SU-DHL-6 (cell line): ENCODE data around the gene ZNF454.

Source experiments
- H2AFZ ChIP-seq: fragments of 200-600 bp; sonication (generic); 2 replicates; pipeline ENCODE4 v1.6.1; 2014; ENCODE audit warnings: low read depth, mild to moderate bottlenecking, moderate library complexity, mixed read lengths, antibody characterized with exemption, low read length; ENCODE audit not compliant: severe bottlenecking
- H3F3A ChIP-seq: fragments of 200-600 bp; shearing (Covaris generic); 2 replicates; pipeline ENCODE4 v1.6.0; 2016; ENCODE audit warnings: antibody characterized with exemption, mild to moderate bottlenecking; ENCODE audit not compliant: insufficient read depth
- H3K27ac ChIP-seq: fragments of 200-600 bp; sonication (generic); 2 replicates; pipeline ENCODE4 v1.5.1; 2016; ENCODE audit warnings: low read depth, mild to moderate bottlenecking, low read length, moderate library complexity, mixed read lengths
- H3K27me3 ChIP-seq: fragments of 200-600 bp; sonication (generic), shearing (Covaris generic); 2 replicates; pipeline ENCODE4 v1.6.0; 2014; ENCODE audit warnings: mild to moderate bottlenecking, low read length
- H3K36me3 ChIP-seq: fragments of 200-600 bp; sonication (generic); 2 replicates; pipeline ENCODE4 v1.6.1; 2014; ENCODE audit warnings: mild to moderate bottlenecking, low read length, mixed read lengths
- H3K4me2 ChIP-seq: fragments of 300-600, 200-600 bp; shearing (Covaris generic), sonication (generic); 2 replicates; pipeline ENCODE4 v1.6.0; 2014; ENCODE audit warnings: low read length, low read depth, mild to moderate bottlenecking; ENCODE audit not compliant: poor library complexity, severe bottlenecking
- H3K4me3 ChIP-seq: fragments of 200-600 bp; sonication (generic); 2 replicates; pipeline ENCODE4 v1.5.1; 2014; ENCODE audit warnings: antibody characterized with exemption, low read length, mild to moderate bottlenecking, mixed read lengths; ENCODE audit not compliant: insufficient read depth, poor library complexity, severe bottlenecking
- H3K79me2 ChIP-seq: fragments of 200-600 bp; sonication (generic); 2 replicates; pipeline ENCODE4 v1.6.1; 2014; ENCODE audit warnings: mild to moderate bottlenecking, low read length, moderate library complexity; ENCODE audit not compliant: insufficient read depth
- H3K9ac ChIP-seq: fragments of 200-600 bp; sonication (generic); 2 replicates; pipeline ENCODE4 v1.7.0; 2014; ENCODE audit warnings: mild to moderate bottlenecking, low read length
- H3K9me2 ChIP-seq: fragments of 200-600 bp; sonication (generic); replicated peaks from 2 replicates; pipeline ENCODE4 v1.6.1; 2014; ENCODE audit warnings: low read length; ENCODE audit not compliant: insufficient read depth
- H3K9me3 ChIP-seq: fragments of 200-600 bp; sonication (generic); 2 replicates; pipeline ENCODE4 v1.6.1; 2014; ENCODE audit warnings: low read length, mixed read lengths; ENCODE audit not compliant: insufficient read depth
- H4K20me1 ChIP-seq: fragments of 200-600 bp; sonication (generic); 2 replicates; pipeline ENCODE4 v1.6.1; 2014; ENCODE audit warnings: low read depth, mild to moderate bottlenecking, antibody characterized with exemption, low read length, moderate library complexity, mixed read lengths
- EZH2phosphoT487 ChIP-seq: fragments of 200-600 bp; sonication (generic), shearing (Covaris generic); conservative IDR thresholded peaks from 2 replicates; pipeline ENCODE4 v1.6.1; 2018; ENCODE audit warnings: mild to moderate bottlenecking, antibody characterized with exemption, low read length, moderate library complexity, mixed read lengths
- TF ChIP-seq, protein P1 (sequence below): fragments of 200-600 bp; sonication (generic); IDR thresholded peaks from one replicate; pipeline ENCODE4 v1.5.1; 2017; ENCODE audit warnings: antibody characterized with exemption, mild to moderate bottlenecking, low read length, moderate library complexity; ENCODE audit not compliant: insufficient read depth, poor library complexity, severe bottlenecking

The ZNF454 gene

DNA sequence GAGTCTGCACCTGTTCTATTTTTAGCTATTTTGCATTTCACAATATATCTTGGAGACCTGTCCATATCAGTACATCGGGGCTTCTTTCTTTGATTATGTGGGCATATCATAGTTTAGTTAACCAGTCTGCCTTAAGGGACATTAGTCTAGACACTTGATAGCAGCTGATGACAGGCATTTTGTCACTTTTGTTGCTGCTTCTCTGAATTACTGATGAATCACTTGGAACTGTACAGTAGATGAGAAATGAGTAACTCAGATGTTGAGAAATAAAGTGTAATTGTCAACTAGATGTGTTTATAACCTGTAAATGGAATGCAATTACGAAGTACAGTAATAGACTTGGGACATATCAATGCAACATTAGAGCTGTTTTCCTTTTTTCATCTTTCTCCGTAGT, 38.1 kb upstream of the ZNF454 start:
- H3K4me3 ChIP-seq, result no peak overlapping the region
- H3K4me2 ChIP-seq, result no peak overlapping the region
- H3K27me3 ChIP-seq, result no peaks in the 10 kb centered on the region
- H3F3A ChIP-seq, result no peaks in the 10 kb centered on the region
- H3K79me2 ChIP-seq, result no peaks in the 10 kb centered on the region
- H3K9me3 ChIP-seq, result no peaks in the 10 kb centered on the region
- no peaks in the 10 kb centered on the region for H3K9me2 ChIP-seq
- H3K36me3 ChIP-seq, result no peaks in the 10 kb centered on the region
- H3K9ac ChIP-seq, result no peak overlapping the region
- no peak overlapping the region for H2AFZ ChIP-seq
- H4K20me1 ChIP-seq, result no peaks in the 10 kb centered on the region
- no peak overlapping the region for H3K27ac ChIP-seq
- no peak for TF ChIP-seq EZH2phosphoT487
- TF ChIP-seq, protein P1, sequence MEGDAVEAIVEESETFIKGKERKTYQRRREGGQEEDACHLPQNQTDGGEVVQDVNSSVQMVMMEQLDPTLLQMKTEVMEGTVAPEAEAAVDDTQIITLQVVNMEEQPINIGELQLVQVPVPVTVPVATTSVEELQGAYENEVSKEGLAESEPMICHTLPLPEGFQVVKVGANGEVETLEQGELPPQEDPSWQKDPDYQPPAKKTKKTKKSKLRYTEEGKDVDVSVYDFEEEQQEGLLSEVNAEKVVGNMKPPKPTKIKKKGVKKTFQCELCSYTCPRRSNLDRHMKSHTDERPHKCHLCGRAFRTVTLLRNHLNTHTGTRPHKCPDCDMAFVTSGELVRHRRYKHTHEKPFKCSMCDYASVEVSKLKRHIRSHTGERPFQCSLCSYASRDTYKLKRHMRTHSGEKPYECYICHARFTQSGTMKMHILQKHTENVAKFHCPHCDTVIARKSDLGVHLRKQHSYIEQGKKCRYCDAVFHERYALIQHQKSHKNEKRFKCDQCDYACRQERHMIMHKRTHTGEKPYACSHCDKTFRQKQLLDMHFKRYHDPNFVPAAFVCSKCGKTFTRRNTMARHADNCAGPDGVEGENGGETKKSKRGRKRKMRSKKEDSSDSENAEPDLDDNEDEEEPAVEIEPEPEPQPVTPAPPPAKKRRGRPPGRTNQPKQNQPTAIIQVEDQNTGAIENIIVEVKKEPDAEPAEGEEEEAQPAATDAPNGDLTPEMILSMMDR, result no peak

DNA sequence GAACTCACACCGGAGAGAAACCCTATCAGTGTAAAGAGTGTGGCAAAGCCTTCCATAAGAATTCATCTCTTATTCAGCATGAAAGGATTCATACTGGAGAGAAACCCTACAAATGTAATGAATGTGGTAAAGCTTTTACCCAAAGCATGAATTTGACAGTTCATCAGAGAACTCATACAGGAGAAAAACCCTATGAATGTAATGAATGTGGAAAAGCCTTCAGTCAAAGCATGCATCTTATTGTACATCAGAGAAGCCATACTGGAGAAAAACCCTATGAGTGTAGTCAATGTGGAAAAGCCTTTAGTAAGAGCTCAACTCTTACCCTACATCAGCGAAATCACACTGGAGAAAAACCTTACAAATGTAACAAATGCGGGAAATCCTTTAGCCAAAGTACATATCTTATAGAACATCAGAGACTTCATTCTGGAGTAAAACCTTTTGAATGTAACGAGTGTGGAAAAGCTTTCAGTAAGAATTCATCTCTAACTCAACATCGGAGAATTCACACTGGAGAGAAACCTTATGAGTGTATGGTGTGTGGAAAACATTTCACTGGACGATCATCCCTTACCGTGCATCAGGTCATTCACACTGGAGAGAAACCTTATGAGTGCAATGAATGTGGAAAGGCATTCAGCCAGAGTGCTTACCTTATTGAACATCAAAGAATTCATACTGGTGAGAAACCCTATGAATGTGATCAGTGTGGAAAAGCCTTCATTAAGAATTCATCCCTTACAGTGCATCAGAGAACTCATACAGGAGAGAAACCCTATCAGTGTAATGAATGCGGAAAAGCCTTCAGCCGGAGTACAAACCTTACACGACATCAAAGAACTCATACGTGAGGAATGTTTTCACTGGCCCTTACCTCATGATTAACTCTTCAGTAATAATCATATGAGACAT, 8.9 kb upstream of the ZNF454 start:
- Histone ChIP-seq H3K27me3 (no peaks in the 10 kb centered on the region), H3F3A (no peaks in the 10 kb centered on the region), H3K79me2 (no peaks in the 10 kb centered on the region), H3K36me3 (peaks cover 3% of the 10 kb centered on the region; the same call in 1 of the 2 replicates), H3K4me2 (no peak overlapping the region), H2AFZ (no peak overlapping the region), H3K9me2 (no peaks in the 10 kb centered on the region), H3K4me3 (no peak overlapping the region), H3K9ac (no peak overlapping the region), H3K27ac (no peak overlapping the region), H3K9me3 (peaks cover 58% of the 10 kb centered on the region; the same call in 1 of the 2 replicates), H4K20me1 (no peaks in the 10 kb centered on the region)
- no peak for TF ChIP-seq EZH2phosphoT487
- TF ChIP-seq, protein P1, result no peak

DNA sequence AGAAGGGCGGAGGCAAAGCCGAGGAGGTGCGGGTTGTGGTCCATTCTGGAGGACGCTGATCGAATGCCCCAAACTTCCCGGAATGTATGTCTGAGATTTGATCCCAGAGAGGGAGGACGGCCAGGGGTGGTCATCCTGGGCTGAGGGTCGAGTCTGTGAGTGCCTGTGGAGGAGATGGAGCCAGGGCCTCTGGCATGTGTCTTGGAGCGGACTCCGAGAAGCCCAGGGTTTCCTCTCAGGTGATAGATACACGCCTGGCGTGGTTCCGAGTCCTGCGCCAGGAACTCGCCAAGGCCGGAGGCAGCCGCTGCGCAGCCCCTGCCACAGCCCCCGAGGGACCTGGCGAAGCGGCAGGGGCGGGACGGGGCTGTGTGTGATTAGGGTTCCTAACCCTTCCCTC, 363 bp downstream of the ZNF454 start:
- Histone ChIP-seq H4K20me1 (no peaks in the 10 kb centered on the region), H3K4me3 (no peak overlapping the region), H3K9me3 (no peaks in the 10 kb centered on the region), H3K9me2 (no peaks in the 10 kb centered on the region), H3K27me3 (no peaks in the 10 kb centered on the region), H3K27ac (no peak overlapping the region), H3K4me2 (no peak overlapping the region), H3K36me3 (no peaks in the 10 kb centered on the region), H3K79me2 (no peaks in the 10 kb centered on the region), H2AFZ (no peak overlapping the region), H3F3A (no peaks in the 10 kb centered on the region), H3K9ac (no peak overlapping the region)
- no peak for TF ChIP-seq EZH2phosphoT487
- TF ChIP-seq, protein P1, result no peak
